ENCODE data around the gene SLC10A7. TPM values are rescaled to one million over a fixed set of nuclear protein-coding genes. Genes with fewer than 3 reads are reported as not detected.

Gene SLC10A7
- total and polyA plus RNA-seq, 2 of the 4 experiments (the other 2 are of a cell fraction), result 5.2 to 8.4 TPM

DNA sequence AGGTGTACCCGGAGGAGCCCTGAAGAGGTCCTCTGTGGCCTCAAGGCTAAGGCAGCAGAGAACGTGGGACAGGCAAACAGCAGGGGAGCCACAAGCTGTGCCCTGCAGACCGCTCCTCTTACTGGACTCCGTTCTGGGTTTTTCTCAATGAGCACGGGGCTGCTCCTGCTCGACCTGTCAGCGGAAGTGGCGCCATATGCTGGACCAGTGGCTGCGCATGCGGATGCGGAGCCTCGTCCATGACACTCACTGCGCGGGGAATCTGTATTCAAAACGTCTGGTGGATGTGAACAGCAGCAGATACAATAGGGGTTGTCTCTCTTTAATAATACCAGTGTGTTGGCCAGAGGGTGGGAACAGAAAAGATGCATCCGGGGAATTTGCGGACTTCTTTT lies 277.9 kb downstream of the SLC10A7 start:
- DNase-seq (no peak), ATAC-seq (ENCODE audit: low read depth) (no peak)
- Histone ChIP-seq H3K18ac (ENCODE audit: low read depth, low read length) (no peak overlapping the region), H4K8ac (ENCODE audit: low read depth in 2 of 2, low read length in 2 of 2) (no peak overlapping the region), H4K91ac (ENCODE audit: insufficient read depth, low read depth, low read length) (no peak overlapping the region), H3K9me3 (ENCODE audit: control insufficient read depth, insufficient read depth, low read length) (no peaks in the 10 kb centered on the region), H2BK5ac (ENCODE audit: low read depth, low read length, poor library complexity, severe bottlenecking) (no peak overlapping the region), H2BK20ac (ENCODE audit: low read depth, low read length) (no peak overlapping the region), H4K5ac (ENCODE audit: low read depth, low read length) (no peak overlapping the region), H3K27ac (ENCODE audit: insufficient read depth, low read length) (no peak overlapping the region), H3K4me2 (ENCODE audit: low read depth, low read length) (no peak overlapping the region), H3K9me1 (ENCODE audit: insufficient read depth, low read length) (peaks cover 12% of the 10 kb centered on the region), H3K23ac (ENCODE audit: low read depth, low read length) (no peak overlapping the region), H3K4me1 (ENCODE audit: control insufficient read depth, insufficient read depth, low read length) (peaks cover 11% of the 10 kb centered on the region), H2AK5ac (ENCODE audit: low read depth, low read length) (no peak overlapping the region), H3K27me3 (ENCODE audit: control insufficient read depth, insufficient read depth, low read length) (no peaks in the 10 kb centered on the region), H3K14ac (replicated peaks; ENCODE audit: low read depth, low read length) (no peak overlapping the region), H4K20me1 (ENCODE audit: insufficient read depth, low read length) (no peaks in the 10 kb centered on the region), H3K36me3 (ENCODE audit: control insufficient read depth, insufficient read depth, low read length) (no peaks in the 10 kb centered on the region), H3K79me1 (ENCODE audit: low read depth in 1 of 2, low read length in 2 of 2) (no peaks in the 10 kb centered on the region), H3K4me3 (ENCODE audit: insufficient read depth, low read depth, low read length) (no peak overlapping the region), H3K9ac (ENCODE audit: low read depth, low read length) (no peak overlapping the region), H2BK15ac (ENCODE audit: low read depth, low read length) (no peak overlapping the region), H3K56ac (ENCODE audit: extremely low read depth, insufficient read depth, low read length) (no peak overlapping the region), H2BK120ac (ENCODE audit: low read depth, low read length) (no peak overlapping the region), H3K4ac (ENCODE audit: low read depth, low read length) (no peak overlapping the region), H2AK9ac (replicated peaks; ENCODE audit: low read depth, low read length, poor library complexity) (no peak overlapping the region), H2AFZ (replicated peaks; ENCODE audit: low read length, poor library complexity) (no peak overlapping the region)
- ChIA-PET POLR2A (ENCODE audit: unreplicated experiment) (no interaction called here), CTCF (no interaction called here)
- intact Hi-C loops (cut with micrococcal nuclease) (loop anchor here (2.0 kb wide), 1 partner anchor 95 kb away; no protein-coding TSS in a partner anchor), in situ Hi-C loops (cut with MboI; ENCODE audit: low sequenced_read_pairs) (no loop called here), dilution Hi-C loops (cut with HindIII; ENCODE audit: low sequenced_read_pairs, unreplicated experiment) (no loop called here)
- TF ChIP-seq FOS (IDR thresholded peaks at IDR 0.05; ENCODE audit: low read depth, low read length) (no peak), SMC3 (IDR thresholded peaks at IDR 0.05; ENCODE audit: low read depth, low read length) (no peak), CHD1 (IDR thresholded peaks at IDR 0.05; ENCODE audit: low read depth, low read length) (no peak), RAD21 (IDR thresholded peaks at IDR 0.05; ENCODE audit: low read length) (no peak), MAFK (IDR thresholded peaks at IDR 0.05; ENCODE audit: low read depth, low read length) (no peak), MXI1 (IDR thresholded peaks at IDR 0.05; ENCODE audit: borderline replicate concordance, low read depth, low read length) (no peak), MAZ (IDR thresholded peaks at IDR 0.05; ENCODE audit: borderline replicate concordance, low read depth, low read length) (no peak)
- TF ChIP-seq, protein P1, sequence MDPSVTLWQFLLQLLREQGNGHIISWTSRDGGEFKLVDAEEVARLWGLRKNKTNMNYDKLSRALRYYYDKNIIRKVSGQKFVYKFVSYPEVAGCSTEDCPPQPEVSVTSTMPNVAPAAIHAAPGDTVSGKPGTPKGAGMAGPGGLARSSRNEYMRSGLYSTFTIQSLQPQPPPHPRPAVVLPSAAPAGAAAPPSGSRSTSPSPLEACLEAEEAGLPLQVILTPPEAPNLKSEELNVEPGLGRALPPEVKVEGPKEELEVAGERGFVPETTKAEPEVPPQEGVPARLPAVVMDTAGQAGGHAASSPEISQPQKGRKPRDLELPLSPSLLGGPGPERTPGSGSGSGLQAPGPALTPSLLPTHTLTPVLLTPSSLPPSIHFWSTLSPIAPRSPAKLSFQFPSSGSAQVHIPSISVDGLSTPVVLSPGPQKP (IDR thresholded peaks at IDR 0.05; ENCODE audit: borderline replicate concordance, low read depth, low read length), result no peak
- TF ChIP-seq, protein P2, sequence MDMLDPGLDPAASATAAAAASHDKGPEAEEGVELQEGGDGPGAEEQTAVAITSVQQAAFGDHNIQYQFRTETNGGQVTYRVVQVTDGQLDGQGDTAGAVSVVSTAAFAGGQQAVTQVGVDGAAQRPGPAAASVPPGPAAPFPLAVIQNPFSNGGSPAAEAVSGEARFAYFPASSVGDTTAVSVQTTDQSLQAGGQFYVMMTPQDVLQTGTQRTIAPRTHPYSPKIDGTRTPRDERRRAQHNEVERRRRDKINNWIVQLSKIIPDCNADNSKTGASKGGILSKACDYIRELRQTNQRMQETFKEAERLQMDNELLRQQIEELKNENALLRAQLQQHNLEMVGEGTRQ (IDR thresholded peaks at IDR 0.05; ENCODE audit: low read depth, low read length), result no peak
- TF ChIP-seq, protein P3, sequence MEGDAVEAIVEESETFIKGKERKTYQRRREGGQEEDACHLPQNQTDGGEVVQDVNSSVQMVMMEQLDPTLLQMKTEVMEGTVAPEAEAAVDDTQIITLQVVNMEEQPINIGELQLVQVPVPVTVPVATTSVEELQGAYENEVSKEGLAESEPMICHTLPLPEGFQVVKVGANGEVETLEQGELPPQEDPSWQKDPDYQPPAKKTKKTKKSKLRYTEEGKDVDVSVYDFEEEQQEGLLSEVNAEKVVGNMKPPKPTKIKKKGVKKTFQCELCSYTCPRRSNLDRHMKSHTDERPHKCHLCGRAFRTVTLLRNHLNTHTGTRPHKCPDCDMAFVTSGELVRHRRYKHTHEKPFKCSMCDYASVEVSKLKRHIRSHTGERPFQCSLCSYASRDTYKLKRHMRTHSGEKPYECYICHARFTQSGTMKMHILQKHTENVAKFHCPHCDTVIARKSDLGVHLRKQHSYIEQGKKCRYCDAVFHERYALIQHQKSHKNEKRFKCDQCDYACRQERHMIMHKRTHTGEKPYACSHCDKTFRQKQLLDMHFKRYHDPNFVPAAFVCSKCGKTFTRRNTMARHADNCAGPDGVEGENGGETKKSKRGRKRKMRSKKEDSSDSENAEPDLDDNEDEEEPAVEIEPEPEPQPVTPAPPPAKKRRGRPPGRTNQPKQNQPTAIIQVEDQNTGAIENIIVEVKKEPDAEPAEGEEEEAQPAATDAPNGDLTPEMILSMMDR (conservative IDR thresholded peaks at IDR 0.05; ENCODE audit: low read depth, low read length), result no peak
- 100% methylated on average over 3 of the region's 17 CpGs; no CpG with 5 or more reads in 1 of the 2 experiments for WGBS, 2 experiments (ENCODE audit: extremely low coverage in 2 of 2, insufficient read length in 1 of 2)
- no TSS peak for BruUV-seq (replicated peaks)
